ENCODE data around the gene LHPP.

LHPP gene

DNA sequence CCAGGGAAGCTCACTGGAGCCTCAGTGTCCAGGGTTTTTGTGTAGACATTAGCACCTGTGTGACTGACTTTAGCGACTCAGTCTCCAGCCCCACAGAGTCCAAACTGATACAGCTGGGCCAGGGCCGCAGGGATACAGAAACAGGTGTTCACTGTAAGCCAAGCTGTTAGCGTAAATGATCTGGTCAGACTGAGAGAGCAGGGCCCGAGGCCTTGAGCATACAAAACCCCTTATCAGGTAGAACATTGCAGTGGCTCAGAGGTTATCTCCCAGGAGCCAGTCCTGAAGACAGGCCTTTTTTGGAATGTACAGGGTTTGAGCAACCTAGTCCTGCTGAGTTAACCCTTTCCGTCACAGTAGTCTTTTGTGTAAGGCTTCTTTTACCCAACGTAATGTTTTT lies 25.0 kb downstream of the LHPP start:
- Histone ChIP-seq H3K27me3 (ENCODE audit: low read depth) (no peaks in the 10 kb centered on the region), H3K4me1 (no peaks in the 10 kb centered on the region), H3K36me3 (replicated peaks) (no peaks in the 10 kb centered on the region), H3K4me3 (no peak overlapping the region), H3K9me3 (peaks cover 4% of the 10 kb centered on the region)
- DNase-seq (ENCODE audit: low spot score in 2 of 2) = no peak
- in situ Hi-C loops (cut with MboI; ENCODE audit: low sequenced_read_pairs) = no loop called here

DNA sequence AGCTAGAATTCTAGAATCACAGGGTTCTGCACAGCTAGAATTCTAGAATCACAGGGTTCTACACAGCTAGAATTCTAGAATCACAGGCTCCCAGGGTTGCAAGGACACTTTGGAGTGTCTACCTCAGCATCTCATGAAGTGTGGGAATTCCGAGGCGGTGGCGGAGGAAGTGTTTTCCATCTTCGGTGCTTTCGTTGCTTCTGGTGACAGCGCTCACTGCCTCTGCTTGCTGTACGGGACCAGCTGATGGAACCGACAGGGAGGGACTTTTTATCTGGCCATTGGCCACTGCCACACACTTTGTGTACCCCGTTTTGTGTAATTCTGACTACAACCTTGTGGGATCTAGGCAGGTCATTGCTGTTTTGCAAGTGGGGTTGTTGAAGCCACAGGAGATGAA lies 29.5 kb downstream of the LHPP start:
- in situ Hi-C loops (cut with MboI; ENCODE audit: low sequenced_read_pairs) = no loop called here
- no peaks in the 10 kb centered on the region for H3K27me3 ChIP-seq (ENCODE audit: low read depth)
- H3K36me3 ChIP-seq (replicated peaks) = no peaks in the 10 kb centered on the region
- no peak for DNase-seq (ENCODE audit: low spot score in 2 of 2)
- no peak overlapping the region for H3K4me3 ChIP-seq
- peaks cover 4% of the 10 kb centered on the region for H3K9me3 ChIP-seq
- H3K4me1 ChIP-seq = no peaks in the 10 kb centered on the region

DNA sequence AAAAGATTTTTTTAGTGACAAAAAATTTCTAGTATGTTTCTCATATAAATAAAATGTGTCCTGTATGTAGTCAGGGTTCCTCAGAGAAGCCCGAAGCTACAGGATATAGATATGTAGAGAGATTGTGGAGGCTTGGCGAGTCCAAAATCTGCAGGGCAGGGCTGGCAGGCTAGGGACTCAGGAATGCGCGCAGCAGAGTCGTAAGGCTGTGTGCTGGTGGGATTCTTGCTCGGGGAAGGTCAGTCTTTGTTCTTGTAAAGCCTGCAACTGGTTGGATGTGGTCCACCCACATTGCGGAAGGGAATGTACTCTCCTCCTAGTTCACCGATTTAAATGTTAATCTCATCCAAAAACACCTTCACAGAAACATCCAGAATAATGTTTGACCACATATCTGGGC lies 30.6 kb downstream of the LHPP start:
- Histone ChIP-seq H3K36me3 (replicated peaks) (no peaks in the 10 kb centered on the region), H3K9me3 (no peaks in the 10 kb centered on the region), H3K27me3 (ENCODE audit: low read depth) (no peaks in the 10 kb centered on the region), H3K4me3 (no peak overlapping the region), H3K4me1 (no peaks in the 10 kb centered on the region)
- in situ Hi-C loops (cut with MboI; ENCODE audit: low sequenced_read_pairs) = no loop called here
- no peak for DNase-seq (ENCODE audit: low spot score in 2 of 2)

GRCh38 chr10:124493214-124493882 lies 31.7 kb downstream of the LHPP start:
- Histone ChIP-seq H3K4me3 (no peak overlapping the region), H3K4me1 (no peaks in the 10 kb centered on the region), H3K9me3 (no peaks in the 10 kb centered on the region), H3K27me3 (ENCODE audit: low read depth) (no peaks in the 10 kb centered on the region), H3K36me3 (replicated peaks) (no peaks in the 10 kb centered on the region)
- in situ Hi-C loops (cut with MboI; ENCODE audit: low sequenced_read_pairs) = no loop called here
- DNase-seq (ENCODE audit: low spot score in 2 of 2) = no peak

DNA sequence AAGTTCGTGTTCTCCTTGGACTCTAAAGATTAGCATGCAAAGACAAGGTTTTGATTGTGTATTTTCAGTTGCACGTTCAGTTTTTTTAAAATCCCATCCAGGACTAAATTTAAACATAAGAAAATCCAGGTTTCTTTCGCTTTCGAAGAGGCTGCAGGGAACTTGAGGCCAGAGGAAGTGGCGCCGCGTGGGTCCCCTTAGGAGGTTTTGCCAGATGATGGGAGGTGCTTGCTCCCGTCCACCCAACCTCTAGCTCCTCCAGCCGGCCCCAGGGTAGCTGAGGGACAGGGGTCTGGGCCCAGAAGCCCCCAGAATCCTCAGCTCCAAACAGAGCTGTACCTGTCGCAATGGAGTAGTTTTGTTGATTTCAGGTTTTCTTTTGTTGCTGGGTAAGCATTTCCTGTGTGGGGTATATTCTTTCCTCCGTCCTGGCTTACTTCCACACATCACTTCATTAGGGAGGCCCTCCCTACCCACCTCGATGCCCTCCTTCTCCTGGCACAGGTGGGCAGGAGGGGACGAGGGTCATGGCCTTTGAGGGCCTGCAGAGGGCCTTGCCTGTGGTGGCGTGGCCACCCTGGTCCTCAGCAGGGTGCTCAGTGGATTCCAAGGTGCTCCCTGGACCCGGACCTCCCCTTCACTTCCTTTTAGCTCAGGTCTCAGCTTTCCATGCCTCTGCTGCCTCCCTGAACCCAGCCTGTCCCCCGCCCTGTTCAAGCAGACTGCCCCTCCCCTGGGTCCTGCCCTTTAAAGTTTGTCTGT lies 32.6 kb downstream of the LHPP start:
- Histone ChIP-seq H3K4me3 (no peak overlapping the region), H3K9me3 (no peaks in the 10 kb centered on the region), H3K27me3 (ENCODE audit: low read depth) (no peaks in the 10 kb centered on the region), H3K36me3 (replicated peaks) (no peaks in the 10 kb centered on the region), H3K4me1 (no peaks in the 10 kb centered on the region)
- in situ Hi-C loops (cut with MboI; ENCODE audit: low sequenced_read_pairs) = no loop called here
- DNase-seq (ENCODE audit: low spot score in 2 of 2) = no peak

DNA sequence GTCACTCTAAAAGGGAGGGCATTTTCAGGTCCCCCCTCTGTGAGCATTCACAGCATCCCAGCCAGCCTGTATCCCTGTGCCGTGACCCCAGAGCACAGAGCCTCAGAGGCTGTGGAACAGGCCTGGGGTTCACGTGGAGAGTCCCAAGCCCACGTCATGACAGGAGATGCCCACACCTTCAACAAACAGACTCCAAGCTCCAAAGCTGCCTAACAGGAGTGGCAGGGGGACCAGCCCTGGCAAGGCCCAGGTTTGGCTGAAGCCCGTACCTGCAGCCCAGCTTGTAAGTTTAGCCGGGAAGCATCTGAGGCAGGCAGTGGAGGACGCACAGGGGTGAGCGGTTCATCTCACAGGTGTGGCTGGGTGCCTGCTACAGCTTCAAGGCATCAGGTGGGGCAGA lies 33.5 kb downstream of the LHPP start:
- Histone ChIP-seq H3K9me3 (no peaks in the 10 kb centered on the region), H3K4me1 (no peaks in the 10 kb centered on the region), H3K4me3 (no peak overlapping the region), H3K27me3 (ENCODE audit: low read depth) (no peaks in the 10 kb centered on the region), H3K36me3 (replicated peaks) (no peaks in the 10 kb centered on the region)
- in situ Hi-C loops (cut with MboI; ENCODE audit: low sequenced_read_pairs) = no loop called here
- DNase-seq (ENCODE audit: low spot score in 2 of 2) = no peak

DNA sequence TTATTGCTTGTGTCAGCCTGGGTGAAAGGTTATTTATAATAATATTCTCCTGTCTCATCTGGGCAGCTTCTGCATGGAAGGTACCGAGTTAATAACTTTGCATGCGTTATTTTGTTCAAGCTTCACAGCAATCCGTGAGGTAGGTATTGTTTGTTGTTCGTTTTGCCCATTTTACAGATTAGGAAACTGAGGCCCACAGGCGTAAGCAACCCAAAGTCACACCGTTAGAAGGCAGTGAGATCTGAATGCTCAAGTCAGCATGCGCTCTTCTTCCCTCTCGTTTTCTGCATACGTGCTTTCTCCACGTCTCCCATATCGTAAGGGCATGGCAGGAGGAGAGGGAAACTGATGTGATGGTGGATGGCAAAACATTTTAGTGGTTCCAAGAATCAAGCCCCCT lies 34.1 kb downstream of the LHPP start:
- in situ Hi-C loops (cut with MboI; ENCODE audit: low sequenced_read_pairs) = no loop called here
- Histone ChIP-seq H3K27me3 (ENCODE audit: low read depth) (no peaks in the 10 kb centered on the region), H3K4me1 (no peaks in the 10 kb centered on the region), H3K4me3 (no peak overlapping the region), H3K36me3 (replicated peaks) (no peaks in the 10 kb centered on the region), H3K9me3 (no peaks in the 10 kb centered on the region)
- no peak for DNase-seq (ENCODE audit: low spot score in 2 of 2)

- Histone ChIP-seq H3K4me1 (no peaks in the 10 kb centered on the region), H3K27me3 (ENCODE audit: low read depth) (no peaks in the 10 kb centered on the region), H3K9me3 (no peaks in the 10 kb centered on the region), H3K36me3 (replicated peaks) (no peaks in the 10 kb centered on the region), H3K4me3 (no peak overlapping the region)
- DNase-seq (ENCODE audit: low spot score in 2 of 2) = no peak
- in situ Hi-C loops (cut with MboI; ENCODE audit: low sequenced_read_pairs) = no loop called here
Observed at GRCh38 chr10:124496150-124496549, 34.5 kb downstream of the LHPP start.

GRCh38 chr10:124496620-124497019 lies 35.0 kb downstream of the LHPP start:
- H3K36me3 ChIP-seq (replicated peaks) = no peaks in the 10 kb centered on the region
- DNase-seq (ENCODE audit: low spot score in 2 of 2) = no peak
- no peaks in the 10 kb centered on the region for H3K27me3 ChIP-seq (ENCODE audit: low read depth)
- no peak overlapping the region for H3K4me3 ChIP-seq
- in situ Hi-C loops (cut with MboI; ENCODE audit: low sequenced_read_pairs) = no loop called here
- H3K9me3 ChIP-seq = no peaks in the 10 kb centered on the region
- no peaks in the 10 kb centered on the region for H3K4me1 ChIP-seq

DNA sequence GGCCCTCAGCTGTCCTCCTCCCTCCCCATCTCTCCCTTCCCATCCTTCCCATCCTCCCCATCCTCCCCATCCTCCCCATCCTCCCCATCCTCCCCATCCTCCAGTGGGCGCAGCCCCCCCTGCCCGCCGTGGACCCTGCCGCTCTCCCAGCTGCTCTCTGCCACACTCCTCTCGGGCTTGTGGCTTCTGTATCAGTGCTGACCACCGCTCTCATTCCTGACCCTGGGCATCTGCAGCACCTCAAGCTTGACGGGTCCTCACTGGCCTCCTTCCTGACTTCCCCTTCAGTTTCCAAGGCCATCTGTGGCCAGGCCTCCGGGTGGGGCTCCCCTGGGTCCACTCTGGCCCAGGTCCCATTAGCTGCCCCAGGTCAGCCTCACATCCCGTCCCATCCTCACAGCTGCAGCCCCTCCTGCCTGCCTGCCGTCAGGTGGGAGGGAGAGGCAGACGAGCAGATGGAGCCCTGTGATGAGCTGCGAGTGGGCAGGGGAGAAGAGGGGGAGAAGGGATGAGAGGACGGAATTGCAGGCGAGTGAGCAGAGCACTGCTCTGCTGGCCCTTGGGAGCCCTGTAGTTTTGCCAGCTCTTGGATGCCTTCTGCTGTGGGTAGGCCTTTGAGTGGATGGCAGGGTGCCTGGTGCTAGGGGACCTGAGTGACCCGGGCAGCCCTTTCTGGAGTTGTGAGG lies 35.7 kb downstream of the LHPP start:
- no peaks in the 10 kb centered on the region for H3K27me3 ChIP-seq (ENCODE audit: low read depth)
- in situ Hi-C loops (cut with MboI; ENCODE audit: low sequenced_read_pairs) = no loop called here
- no peak overlapping the region for H3K4me3 ChIP-seq

GRCh38 chr10:124498056-124498455 lies 36.4 kb downstream of the LHPP start:
- Histone ChIP-seq H3K9me3 (no peaks in the 10 kb centered on the region), H3K27me3 (ENCODE audit: low read depth) (no peaks in the 10 kb centered on the region), H3K36me3 (replicated peaks) (no peaks in the 10 kb centered on the region), H3K4me3 (no peak overlapping the region), H3K4me1 (no peaks in the 10 kb centered on the region)
- in situ Hi-C loops (cut with MboI; ENCODE audit: low sequenced_read_pairs) = no loop called here
- DNase-seq (ENCODE audit: low spot score in 2 of 2) = no peak

More for the DNA sequence above, 35.7 kb downstream of the LHPP start:
- no peaks in the 10 kb centered on the region for H3K4me1 ChIP-seq
- H3K36me3 ChIP-seq (replicated peaks) = no peaks in the 10 kb centered on the region
- no peaks in the 10 kb centered on the region for H3K9me3 ChIP-seq
- DNase-seq (ENCODE audit: low spot score in 2 of 2) = no peak

DNA sequence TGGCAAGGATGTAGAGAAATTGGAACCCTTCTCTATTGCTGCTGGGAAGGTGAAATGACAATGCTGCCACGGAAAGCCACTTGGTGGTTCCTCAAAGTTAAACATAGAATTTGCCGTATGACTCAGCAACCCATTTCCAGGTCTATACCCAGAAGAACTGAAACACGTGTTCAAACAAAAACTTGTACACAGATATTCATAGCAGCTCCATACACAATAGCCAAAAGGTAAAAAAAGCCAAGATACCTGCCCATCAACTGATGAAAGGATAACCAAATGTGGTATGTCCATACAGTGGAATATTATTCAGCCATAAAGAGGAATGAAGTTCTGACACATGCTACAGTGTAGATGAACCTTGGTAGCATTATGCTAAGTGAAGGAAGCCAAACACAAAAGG lies 39.1 kb downstream of the LHPP start:
- DNase-seq (ENCODE audit: low spot score in 2 of 2) = no peak
- H3K9me3 ChIP-seq = no peaks in the 10 kb centered on the region
- in situ Hi-C loops (cut with MboI; ENCODE audit: low sequenced_read_pairs) = no loop called here
- H3K4me3 ChIP-seq = no peak overlapping the region
- H3K27me3 ChIP-seq (ENCODE audit: low read depth) = no peaks in the 10 kb centered on the region
- H3K36me3 ChIP-seq (replicated peaks) = no peaks in the 10 kb centered on the region
- no peaks in the 10 kb centered on the region for H3K4me1 ChIP-seq

- no peaks in the 10 kb centered on the region for H3K27me3 ChIP-seq (ENCODE audit: low read depth)
- in situ Hi-C loops (cut with MboI; ENCODE audit: low sequenced_read_pairs) = no loop called here
- no peak for DNase-seq (ENCODE audit: low spot score in 2 of 2)
Observed at GRCh38 chr10:124504711-124505110, 43.1 kb downstream of the LHPP start.

DNA sequence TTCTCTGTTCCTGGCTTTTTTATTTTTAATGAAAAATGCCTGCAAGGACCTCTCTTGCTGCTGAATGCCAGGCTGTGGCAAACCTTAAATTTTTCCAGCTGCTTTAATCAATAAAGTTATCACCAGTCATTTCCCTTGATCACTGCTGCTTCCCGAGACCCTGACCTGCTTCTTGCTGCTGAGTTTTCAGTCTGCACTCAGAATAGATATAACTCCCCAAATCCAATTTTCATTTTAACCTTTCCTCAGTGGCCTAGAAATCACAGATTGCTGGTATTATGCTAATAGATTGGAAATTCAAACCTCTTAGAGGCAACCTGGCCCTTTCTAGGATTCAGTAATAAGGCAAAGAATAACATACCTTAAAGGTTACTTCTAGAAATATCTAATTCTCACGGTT lies 43.7 kb downstream of the LHPP start:
- in situ Hi-C loops (cut with MboI; ENCODE audit: low sequenced_read_pairs) = no loop called here
- Histone ChIP-seq H3K4me3 (no peak overlapping the region), H3K4me1 (no peaks in the 10 kb centered on the region), H3K27me3 (ENCODE audit: low read depth) (no peaks in the 10 kb centered on the region), H3K36me3 (replicated peaks) (no peaks in the 10 kb centered on the region), H3K9me3 (no peaks in the 10 kb centered on the region)
- no peak for DNase-seq (ENCODE audit: low spot score in 2 of 2)

More at GRCh38 chr10:124504711-124505110, 43.1 kb downstream of the LHPP start:
- Histone ChIP-seq H3K36me3 (replicated peaks) (no peaks in the 10 kb centered on the region), H3K4me3 (no peak overlapping the region), H3K4me1 (no peaks in the 10 kb centered on the region), H3K9me3 (no peaks in the 10 kb centered on the region)
